ENCODE results near the gene STXBP2.

Gene STXBP2

DNA sequence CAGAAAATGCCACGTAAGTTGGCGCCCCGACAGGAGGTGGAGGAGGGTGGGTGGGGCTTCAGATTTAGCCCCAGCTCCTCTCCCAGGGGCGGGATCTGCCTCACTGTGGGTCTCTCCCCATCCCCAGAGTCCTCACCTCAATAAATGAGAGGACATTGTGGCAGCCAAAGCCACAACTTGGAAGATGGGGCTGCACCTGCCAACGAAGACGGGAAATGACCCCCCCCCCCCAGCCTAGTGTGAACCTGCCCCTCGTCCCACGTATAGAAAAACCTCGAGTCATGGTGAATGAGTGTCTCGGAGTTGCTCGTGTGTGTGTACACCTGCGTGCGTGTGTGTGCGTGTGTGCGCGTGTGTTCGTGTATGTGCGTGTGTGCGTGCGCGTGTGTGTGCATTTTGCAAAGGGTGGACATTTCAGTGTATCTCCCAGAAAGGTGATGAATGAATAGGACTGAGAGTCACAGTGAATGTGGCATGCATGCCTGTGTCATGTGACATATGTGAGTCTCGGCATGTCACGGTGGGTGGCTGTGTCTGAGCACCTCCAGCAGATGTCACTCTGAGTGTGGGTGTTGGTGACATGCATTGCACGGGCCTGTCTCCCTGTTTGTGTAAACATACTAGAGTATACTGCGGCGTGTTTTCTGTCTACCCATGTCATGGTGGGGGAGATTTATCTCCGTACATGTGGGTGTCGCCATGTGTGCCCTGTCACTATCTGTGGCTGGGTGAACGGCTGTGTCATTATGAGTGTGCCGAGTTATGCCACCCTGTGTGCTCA, 42.3 kb downstream of the STXBP2 start (continued):
- TF ChIP-seq ZNF350 (tag by site-specific recombination; IDR thresholded peaks at IDR 0.05) = no peak

GRCh38 chr19:7679771-7680605, 43.1 kb downstream of the STXBP2 start:
- POLR2A ChIA-PET = interaction anchor here (0.9 to 1.2 kb wide), 5 partner anchors 8 to 313 kb away, joined by 3 to 10 read pairs (median 3); partner anchors contain the start of gene RETN
- Histone ChIP-seq H3K4me1 (ENCODE audit: control insufficient read depth, insufficient read depth, low read length) (no peaks in the 10 kb centered on the region), H3K36me3 (ENCODE audit: control insufficient read depth in 2 of 2, insufficient read depth in 1 of 2, low read length in 2 of 2) (peaks cover 3 to 18% of the 10 kb centered on the region in 2 experiments; a peak in 2 of 3 replicates), H3K9me3 (ENCODE audit: control insufficient read depth, insufficient read depth, low read depth, low read length) (no peaks in the 10 kb centered on the region), H3K27ac (ENCODE audit: extremely low read depth, low read depth, low read length) (no peak overlapping the region), H3K4me3 (ENCODE audit: low read depth, low read length) (peak overlapping the region; percentile 91)
- CTCF ChIA-PET = interaction anchor here (0.7 to 2.0 kb wide), 21 partner anchors 9 to 325 kb away, joined by 3 to 23 read pairs (median 6); partner anchors contain the start of gene RETN
- peak; percentile 82 for TF ChIP-seq ZNF121 (tag by site-specific recombination; IDR thresholded peaks at IDR 0.05)
- peak; percentile 62 for TF ChIP-seq ZNF18 (tag by site-specific recombination; IDR thresholded peaks at IDR 0.05)
- TF ChIP-seq, protein P1, sequence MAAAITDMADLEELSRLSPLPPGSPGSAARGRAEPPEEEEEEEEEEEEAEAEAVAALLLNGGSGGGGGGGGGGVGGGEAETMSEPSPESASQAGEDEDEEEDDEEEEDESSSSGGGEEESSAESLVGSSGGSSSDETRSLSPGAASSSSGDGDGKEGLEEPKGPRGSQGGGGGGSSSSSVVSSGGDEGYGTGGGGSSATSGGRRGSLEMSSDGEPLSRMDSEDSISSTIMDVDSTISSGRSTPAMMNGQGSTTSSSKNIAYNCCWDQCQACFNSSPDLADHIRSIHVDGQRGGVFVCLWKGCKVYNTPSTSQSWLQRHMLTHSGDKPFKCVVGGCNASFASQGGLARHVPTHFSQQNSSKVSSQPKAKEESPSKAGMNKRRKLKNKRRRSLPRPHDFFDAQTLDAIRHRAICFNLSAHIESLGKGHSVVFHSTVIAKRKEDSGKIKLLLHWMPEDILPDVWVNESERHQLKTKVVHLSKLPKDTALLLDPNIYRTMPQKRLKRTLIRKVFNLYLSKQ (tag by site-specific recombination; IDR thresholded peaks at IDR 0.05; ENCODE audit: borderline replicate concordance) = no peak
- no peak for TF ChIP-seq ZNF549 (tag by site-specific recombination; IDR thresholded peaks at IDR 0.05)
- no peak for TF ChIP-seq YY1 (tag by site-specific recombination; IDR thresholded peaks at IDR 0.05)
- TF ChIP-seq ZNF776 (tag by site-specific recombination; IDR thresholded peaks at IDR 0.05; ENCODE audit: borderline replicate concordance) = no peak
- TF ChIP-seq SCRT1 (tag by site-specific recombination; IDR thresholded peaks at IDR 0.05; ENCODE audit: borderline replicate concordance) = peak; percentile 92; the same call in 1 of the 2 replicates
- TF ChIP-seq, protein P2, sequence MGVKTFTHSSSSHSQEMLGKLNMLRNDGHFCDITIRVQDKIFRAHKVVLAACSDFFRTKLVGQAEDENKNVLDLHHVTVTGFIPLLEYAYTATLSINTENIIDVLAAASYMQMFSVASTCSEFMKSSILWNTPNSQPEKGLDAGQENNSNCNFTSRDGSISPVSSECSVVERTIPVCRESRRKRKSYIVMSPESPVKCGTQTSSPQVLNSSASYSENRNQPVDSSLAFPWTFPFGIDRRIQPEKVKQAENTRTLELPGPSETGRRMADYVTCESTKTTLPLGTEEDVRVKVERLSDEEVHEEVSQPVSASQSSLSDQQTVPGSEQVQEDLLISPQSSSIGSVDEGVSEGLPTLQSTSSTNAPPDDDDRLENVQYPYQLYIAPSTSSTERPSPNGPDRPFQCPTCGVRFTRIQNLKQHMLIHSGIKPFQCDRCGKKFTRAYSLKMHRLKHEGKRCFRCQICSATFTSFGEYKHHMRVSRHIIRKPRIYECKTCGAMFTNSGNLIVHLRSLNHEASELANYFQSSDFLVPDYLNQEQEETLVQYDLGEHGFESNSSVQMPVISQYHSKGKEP (tag by site-specific recombination; IDR thresholded peaks at IDR 0.05) = no peak
- peak; percentile 71 for TF ChIP-seq ZEB2 (tag by site-specific recombination; IDR thresholded peaks at IDR 0.05)
- no peak for TF ChIP-seq REST (tag by site-specific recombination; IDR thresholded peaks at IDR 0.05)
